GM19043 (cell line): ENCODE measurements around the gene METAP1D.
"Not testable (repeated sequence)": the region's sequence is repeated elsewhere in the genome, so short reads cannot be mapped to it uniquely, and the experiment has no call there.

Experiments
- ATAC-seq: cut with Tn5 transposase; IDR thresholded peaks from one replicate; pipeline ENCODE4 v1.9.1; 2021; ENCODE audit warnings: low read depth; ENCODE audit not compliant: unreplicated experiment

Gene METAP1D

GRCh38 chr2:172100080-172100934 is 100.6 kb downstream of the METAP1D start:
- ATAC-seq: no peak

GRCh38 chr2:172100935-172101820 is 101.4 kb downstream of the METAP1D start:
- no peak for ATAC-seq

GRCh38 chr2:172101821-172102390 is 102.2 kb downstream of the METAP1D start:
- no peak for ATAC-seq

- peak; percentile 61 for ATAC-seq
Observed at GRCh38 chr2:172102391-172103359, 102.9 kb downstream of the METAP1D start, which contains the start of gene DLX2. Gene DLX2 (minus strand): TSS chr2:172102900. CDS start chr2:172102538, 362 bp downstream.

GRCh38 chr2:172103471-172104272 is 103.9 kb downstream of the METAP1D start:
- no peak for ATAC-seq

GRCh38 chr2:172105471-172106107 is 105.8 kb downstream of the METAP1D start:
- ATAC-seq: no peak

- no peak for ATAC-seq
Observed at GRCh38 chr2:172106108-172106961, 106.6 kb downstream of the METAP1D start.

GRCh38 chr2:172107690-172108586 is 108.2 kb downstream of the METAP1D start:
- no peak for ATAC-seq

- ATAC-seq: no peak
Observed at GRCh38 chr2:172108587-172108930, 108.8 kb downstream of the METAP1D start.

GRCh38 chr2:172109256-172109987 is 109.7 kb downstream of the METAP1D start:
- no peak for ATAC-seq

GRCh38 chr2:172109988-172110811 is 110.4 kb downstream of the METAP1D start:
- ATAC-seq: no peak

- no peak for ATAC-seq
Observed at GRCh38 chr2:172113617-172114016, 113.9 kb downstream of the METAP1D start.

- not testable (repeated sequence) for ATAC-seq
Observed at GRCh38 chr2:172114176-172114575, 114.4 kb downstream of the METAP1D start.

- ATAC-seq: no peak
Observed at GRCh38 chr2:172114579-172114978, 114.8 kb downstream of the METAP1D start.

GRCh38 chr2:172116107-172116506 is 116.4 kb downstream of the METAP1D start:
- ATAC-seq: no peak
